GOT3 (cell line): ENCODE data around the gene HTRA3.

ENCODE experiments used
- DNase-seq: peaks from one replicate; lab custom pipeline; 2025; ENCODE audit warnings: mixed read lengths; lab: John Stamatoyannopoulos, UW

HTRA3 gene

GRCh38 chr4:8267077-8267476 lies 2.5 kb upstream of the HTRA3 start:
- DNase-seq = no peak

GRCh38 chr4:8268211-8268610 lies 1.3 kb upstream of the HTRA3 start:
- no peak for DNase-seq

GRCh38 chr4:8268901-8269534 lies 536 bp upstream of the HTRA3 start:
- no peak for DNase-seq

- DNase-seq = no peak
These were observed 841 bp downstream of the HTRA3 start for GRCh38 chr4:8270418-8270771.

- no peak for DNase-seq
These were observed 1.6 kb downstream of the HTRA3 start for GRCh38 chr4:8270912-8271815.

GRCh38 chr4:8271821-8272220 lies 2.3 kb downstream of the HTRA3 start:
- no peak for DNase-seq

- DNase-seq = no peak
These were observed 3.2 kb downstream of the HTRA3 start for GRCh38 chr4:8272472-8273428.

GRCh38 chr4:8273450-8273849 lies 3.9 kb downstream of the HTRA3 start:
- DNase-seq = no peak

- DNase-seq = no peak
These were observed 4.6 kb downstream of the HTRA3 start for GRCh38 chr4:8274066-8274652.

GRCh38 chr4:8274765-8275547 lies 5.4 kb downstream of the HTRA3 start:
- DNase-seq = peak; percentile 35

GRCh38 chr4:8275548-8275910 lies 6.0 kb downstream of the HTRA3 start:
- DNase-seq = no peak

GRCh38 chr4:8276358-8277240 lies 7.0 kb downstream of the HTRA3 start:
- DNase-seq = no peak

GRCh38 chr4:8277356-8278008 lies 7.9 kb downstream of the HTRA3 start:
- DNase-seq = no peak

GRCh38 chr4:8278009-8278395 lies 8.4 kb downstream of the HTRA3 start:
- no peak for DNase-seq

- DNase-seq = no peak
These were observed 9.1 kb downstream of the HTRA3 start for GRCh38 chr4:8278421-8279287.

GRCh38 chr4:8279321-8280157 lies 10.0 kb downstream of the HTRA3 start:
- DNase-seq = no peak

GRCh38 chr4:8280158-8280875 lies 10.8 kb downstream of the HTRA3 start:
- DNase-seq = no peak
